ENCODE measurements around the gene TRIP4. TPM values are rescaled to one million over a fixed set of nuclear protein-coding genes. Genes with fewer than 3 reads are reported as not detected.

Gene TRIP4
- total and polyA plus RNA-seq, 9 of the 15 experiments (the other 6 are each of a cell fraction or from before 2014, with no cell fraction given): 7.6 to 23.3 (median 16.7) TPM

DNA sequence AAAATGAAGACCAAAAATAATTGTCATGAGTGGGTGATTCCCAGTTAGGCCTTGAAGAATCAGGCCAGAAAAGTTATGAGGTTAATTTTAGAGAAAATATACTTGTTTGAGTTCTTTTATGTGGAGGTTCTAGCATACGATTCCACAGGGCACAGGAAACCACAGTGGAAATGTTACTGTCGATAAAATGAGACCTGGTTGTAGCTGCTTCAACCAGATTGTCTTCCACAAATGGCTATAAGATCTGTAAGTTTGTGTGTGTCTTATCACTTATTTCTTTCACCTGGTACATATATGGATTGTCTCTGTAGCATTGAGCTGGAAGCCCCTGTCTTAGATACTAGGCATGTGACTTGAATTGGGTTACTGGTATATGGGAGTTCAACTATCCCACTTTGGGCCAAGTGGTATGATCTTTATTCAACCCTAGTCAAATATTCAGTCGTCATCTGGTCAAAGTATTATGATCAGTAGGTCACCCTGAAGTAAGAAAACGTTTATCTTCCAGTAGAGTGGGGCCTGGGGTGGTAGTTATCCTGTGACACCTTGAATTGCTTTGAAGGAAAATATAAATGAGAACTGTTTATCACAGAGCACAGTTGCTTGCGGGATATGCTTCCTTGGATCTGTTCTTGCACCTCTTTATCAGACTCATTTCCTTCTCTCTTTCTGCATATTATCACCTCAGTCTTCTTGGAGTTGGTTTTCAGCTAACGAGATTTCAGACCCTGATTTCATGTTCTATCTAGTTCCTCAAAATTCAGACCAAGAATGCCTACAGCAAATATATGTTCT lies 51.2 kb downstream of the TRIP4 start (continued):
- TF ChIP-seq, protein P1, sequence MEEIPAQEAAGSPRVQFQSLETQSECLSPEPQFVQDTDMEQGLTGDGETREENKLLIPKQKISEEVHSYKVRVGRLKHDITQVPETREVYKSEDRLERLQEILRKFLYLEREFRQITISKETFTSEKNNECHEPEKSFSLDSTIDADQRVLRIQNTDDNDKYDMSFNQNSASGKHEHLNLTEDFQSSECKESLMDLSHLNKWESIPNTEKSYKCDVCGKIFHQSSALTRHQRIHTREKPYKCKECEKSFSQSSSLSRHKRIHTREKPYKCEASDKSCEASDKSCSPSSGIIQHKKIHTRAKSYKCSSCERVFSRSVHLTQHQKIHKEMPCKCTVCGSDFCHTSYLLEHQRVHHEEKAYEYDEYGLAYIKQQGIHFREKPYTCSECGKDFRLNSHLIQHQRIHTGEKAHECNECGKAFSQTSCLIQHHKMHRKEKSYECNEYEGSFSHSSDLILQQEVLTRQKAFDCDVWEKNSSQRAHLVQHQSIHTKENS (CRISPR knock-in tag; IDR thresholded peaks at IDR 0.05): no peak
- TF ChIP-seq, protein P2, sequence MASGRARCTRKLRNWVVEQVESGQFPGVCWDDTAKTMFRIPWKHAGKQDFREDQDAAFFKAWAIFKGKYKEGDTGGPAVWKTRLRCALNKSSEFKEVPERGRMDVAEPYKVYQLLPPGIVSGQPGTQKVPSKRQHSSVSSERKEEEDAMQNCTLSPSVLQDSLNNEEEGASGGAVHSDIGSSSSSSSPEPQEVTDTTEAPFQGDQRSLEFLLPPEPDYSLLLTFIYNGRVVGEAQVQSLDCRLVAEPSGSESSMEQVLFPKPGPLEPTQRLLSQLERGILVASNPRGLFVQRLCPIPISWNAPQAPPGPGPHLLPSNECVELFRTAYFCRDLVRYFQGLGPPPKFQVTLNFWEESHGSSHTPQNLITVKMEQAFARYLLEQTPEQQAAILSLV (tag; IDR thresholded peaks at IDR 0.05): no peak
- TF ChIP-seq ZNF830 (CRISPR knock-in tag; IDR thresholded peaks at IDR 0.05) (no peak), ZNF311 (CRISPR knock-in tag; IDR thresholded peaks at IDR 0.05) (0 out of 2 replicates have a peak, but pooled peaks have one; percentile 74), MTA3 (IDR thresholded peaks at IDR 0.05; ENCODE audit: borderline replicate concordance) (0 out of 2 replicates have a peak, but pooled peaks have one; percentile 58), MBD2 (IDR thresholded peaks at IDR 0.05; ENCODE audit: borderline replicate concordance, low read depth) (peak; percentile 76), CHD4 (IDR thresholded peaks at IDR 0.05; ENCODE audit: insufficient read depth, insufficient replicate concordance, low read depth, low read length, poor library complexity, severe bottlenecking) (no peak), FOXA3 (CRISPR knock-in tag; conservative IDR thresholded peaks at IDR 0.05 in 1 of 2, IDR thresholded peaks at IDR 0.05 in 1 of 2) (no peak), SPI1 (IDR thresholded peaks at IDR 0.05; ENCODE audit: borderline replicate concordance, low read depth, low read length) (no peak), TAF9B (IDR thresholded peaks at IDR 0.05; ENCODE audit: partially characterized antibody) (no peak), NFE2 (IDR thresholded peaks at IDR 0.05; ENCODE audit: low read depth) (no peak; the same call in 1 of the 2 replicates), MYNN (IDR thresholded peaks at IDR 0.05) (no peak), MYNN (CRISPR knock-in tag; IDR thresholded peaks at IDR 0.05) (no peak), HDGF (IDR thresholded peaks at IDR 0.05) (no peak), EP400 (IDR thresholded peaks at IDR 0.05) (no peak), HMG20B (CRISPR knock-in tag; IDR thresholded peaks at IDR 0.05) (no peak), ZNF77 (CRISPR knock-in tag; IDR thresholded peaks at IDR 0.05) (no peak), ZNF274 (IDR thresholded peaks at IDR 0.05; ENCODE audit: borderline replicate concordance, low read depth, low read length) (peak; percentile 72; the same call in 1 of the 2 replicates)
- TF ChIP-seq, protein P3, sequence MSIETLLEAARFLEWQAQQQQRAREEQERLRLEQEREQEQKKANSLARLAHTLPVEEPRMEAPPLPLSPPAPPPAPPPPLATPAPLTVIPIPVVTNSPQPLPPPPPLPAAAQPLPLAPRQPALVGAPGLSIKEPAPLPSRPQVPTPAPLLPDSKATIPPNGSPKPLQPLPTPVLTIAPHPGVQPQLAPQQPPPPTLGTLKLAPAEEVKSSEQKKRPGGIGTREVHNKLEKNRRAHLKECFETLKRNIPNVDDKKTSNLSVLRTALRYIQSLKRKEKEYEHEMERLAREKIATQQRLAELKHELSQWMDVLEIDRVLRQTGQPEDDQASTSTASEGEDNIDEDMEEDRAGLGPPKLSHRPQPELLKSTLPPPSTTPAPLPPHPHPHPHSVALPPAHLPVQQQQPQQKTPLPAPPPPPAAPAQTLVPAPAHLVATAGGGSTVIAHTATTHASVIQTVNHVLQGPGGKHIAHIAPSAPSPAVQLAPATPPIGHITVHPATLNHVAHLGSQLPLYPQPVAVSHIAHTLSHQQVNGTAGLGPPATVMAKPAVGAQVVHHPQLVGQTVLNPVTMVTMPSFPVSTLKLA (conservative IDR thresholded peaks at IDR 0.05): 0 out of 4 replicates have a peak, but pooled peaks of 1 of the 2 experiments have one; percentile 47
- TF ChIP-seq, protein P4, sequence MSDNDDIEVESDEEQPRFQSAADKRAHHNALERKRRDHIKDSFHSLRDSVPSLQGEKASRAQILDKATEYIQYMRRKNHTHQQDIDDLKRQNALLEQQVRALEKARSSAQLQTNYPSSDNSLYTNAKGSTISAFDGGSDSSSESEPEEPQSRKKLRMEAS (CRISPR knock-in tag; IDR thresholded peaks at IDR 0.05): no peak
- TF ChIP-seq, protein P5, sequence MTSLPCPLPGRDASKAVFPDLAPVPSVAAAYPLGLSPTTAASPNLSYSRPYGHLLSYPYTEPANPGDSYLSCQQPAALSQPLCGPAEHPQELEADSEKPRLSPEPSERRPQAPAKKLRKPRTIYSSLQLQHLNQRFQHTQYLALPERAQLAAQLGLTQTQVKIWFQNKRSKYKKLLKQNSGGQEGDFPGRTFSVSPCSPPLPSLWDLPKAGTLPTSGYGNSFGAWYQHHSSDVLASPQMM (CRISPR knock-in tag; IDR thresholded peaks at IDR 0.05): no peak

Measured in K562 (cell line).